ENCODE measurements around the gene GAB3.
A peak's percentile ranks its signal among the peaks of the same experiment; 100 is the strongest.

GAB3 gene

GRCh38 chrX:154750301-154751202 lies at the start of gene GAB3:
Gene GAB3, minus strand, starts transcription at chrX:154751077. Its CDS starts 52 bp downstream, at chrX:154751025.
- peak; percentile 35 to 48 for DNase-seq (ENCODE audit: low read depth in 2 of 2)
- H3K4me3 ChIP-seq (replicated peaks in 1 of 2; ENCODE audit: low read depth in 2 of 2, low read length in 2 of 2) = peak within 1 kb of the TSS; percentile 65 to 68
- no peak for TF ChIP-seq CTCF (IDR thresholded peaks at IDR 0.05; ENCODE audit: low read depth, low read length)

DNA sequence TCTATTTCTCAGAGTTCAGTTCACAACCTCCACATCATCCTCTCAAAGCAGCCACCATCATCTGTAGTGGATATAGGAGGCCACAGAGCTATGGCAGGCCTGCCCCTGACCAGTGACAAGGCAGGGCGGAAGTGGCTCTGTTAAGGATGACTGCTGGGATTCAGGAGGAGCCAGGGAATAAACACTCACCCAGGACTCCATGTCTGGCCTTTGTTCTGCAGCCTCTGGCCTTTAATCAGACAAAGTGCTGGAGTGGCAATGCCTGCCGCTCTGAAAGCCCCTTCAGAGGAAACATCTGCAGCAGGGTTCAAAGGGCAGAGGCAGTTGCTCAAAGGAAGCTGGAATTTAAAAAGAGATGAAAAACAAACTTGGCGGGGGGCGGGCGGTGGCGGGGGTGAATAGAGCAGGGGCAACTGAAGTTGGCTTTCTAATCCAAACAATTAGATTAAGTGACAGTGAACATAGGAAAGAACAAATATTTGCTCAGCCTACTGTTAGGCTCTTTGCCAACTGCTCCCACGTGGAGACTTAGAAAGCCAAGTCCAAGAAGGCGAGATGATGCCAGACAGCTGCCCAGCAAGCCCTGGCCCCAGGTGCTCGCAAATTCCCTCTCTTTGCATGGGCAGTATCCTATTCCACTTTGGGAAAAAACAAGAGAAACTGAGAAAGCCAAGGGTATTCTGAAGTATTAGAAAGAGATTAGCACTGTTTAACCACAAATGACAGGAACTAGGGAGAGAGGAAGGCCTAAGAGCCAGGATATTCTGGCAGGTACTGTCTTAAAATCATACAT lies 48.9 kb upstream of the GAB3 start:
- no peak overlapping the region for H3K4me3 ChIP-seq (replicated peaks in 1 of 2; ENCODE audit: low read depth in 2 of 2, low read length in 2 of 2)
- peak; percentile 34 to 64 for DNase-seq (ENCODE audit: low read depth in 2 of 2)
- TF ChIP-seq CTCF (IDR thresholded peaks at IDR 0.05; ENCODE audit: low read depth, low read length) = no peak

GRCh38 chrX:154797006-154797405 lies 46.1 kb upstream of the GAB3 start:
- no peak overlapping the region for H3K4me3 ChIP-seq (replicated peaks in 1 of 2; ENCODE audit: low read depth in 2 of 2, low read length in 2 of 2)
- TF ChIP-seq CTCF (IDR thresholded peaks at IDR 0.05; ENCODE audit: low read depth, low read length) = no peak
- DNase-seq (ENCODE audit: low read depth in 2 of 2) = peak in 1 of 2 donors; percentile 12

GRCh38 chrX:154795016-154795415 lies 44.1 kb upstream of the GAB3 start:
- DNase-seq (ENCODE audit: low read depth in 2 of 2) = no peak
- TF ChIP-seq CTCF (IDR thresholded peaks at IDR 0.05; ENCODE audit: low read depth, low read length) = no peak
- no peak overlapping the region for H3K4me3 ChIP-seq (replicated peaks in 1 of 2; ENCODE audit: low read depth in 2 of 2, low read length in 2 of 2)

DNA sequence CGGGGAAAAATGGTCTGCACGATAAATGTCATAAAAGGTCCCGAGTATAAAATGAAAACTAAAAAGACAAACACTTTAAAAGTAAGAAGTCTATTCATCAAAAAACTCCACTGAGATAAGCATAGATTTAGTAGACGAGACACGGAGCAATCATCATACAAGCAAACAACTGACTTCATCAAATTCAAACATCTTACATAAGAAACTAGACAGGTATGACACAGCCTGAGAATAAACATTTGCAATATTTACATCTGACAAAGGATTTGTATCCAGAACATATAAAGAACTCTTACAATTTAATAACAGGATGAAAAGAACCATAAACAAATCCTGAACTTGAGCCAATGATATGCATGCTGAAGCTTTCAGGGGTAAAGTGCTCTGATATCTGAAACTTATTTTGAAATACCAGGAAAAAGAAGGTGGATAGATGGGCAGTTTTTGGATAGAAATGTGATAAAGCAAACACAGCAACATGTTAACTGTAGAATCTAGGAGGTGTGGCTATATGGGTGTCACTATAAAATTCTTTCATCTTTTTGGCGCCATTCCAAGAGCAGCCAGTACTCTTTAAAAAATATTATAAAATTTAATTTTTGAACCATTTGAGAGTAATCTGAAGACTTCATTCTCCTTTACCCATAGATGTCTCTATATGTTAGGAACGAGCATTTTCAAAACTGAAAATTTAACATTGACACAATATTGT lies 42.4 kb upstream of the GAB3 start:
- H3K4me3 ChIP-seq (replicated peaks in 1 of 2; ENCODE audit: low read depth in 2 of 2, low read length in 2 of 2) = no peak overlapping the region
- TF ChIP-seq CTCF (IDR thresholded peaks at IDR 0.05; ENCODE audit: low read depth, low read length) = no peak
- no peak for DNase-seq (ENCODE audit: low read depth in 2 of 2)

DNA sequence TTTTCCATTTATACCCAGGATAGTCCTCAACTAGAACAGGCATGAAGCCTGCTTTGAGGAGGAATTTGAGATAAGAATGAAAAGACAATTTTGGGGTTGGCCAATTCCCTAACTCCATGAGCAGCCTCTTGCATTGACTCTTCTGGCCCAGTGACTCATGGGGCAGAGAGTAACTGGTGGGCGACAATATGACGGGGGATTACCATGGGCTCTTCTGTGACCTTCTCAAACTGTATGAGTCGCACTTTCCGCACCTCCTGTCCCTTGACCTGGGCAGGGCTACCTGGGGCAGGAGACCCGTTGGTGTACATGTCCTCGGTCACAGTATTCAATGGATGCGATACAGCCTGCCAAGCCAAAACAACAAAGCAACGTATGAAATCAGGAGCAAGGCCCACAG lies 41.1 kb upstream of the GAB3 start:
- DNase-seq (ENCODE audit: low read depth in 2 of 2) = no peak
- no peak overlapping the region for H3K4me3 ChIP-seq (replicated peaks in 1 of 2; ENCODE audit: low read depth in 2 of 2, low read length in 2 of 2)
- no peak for TF ChIP-seq CTCF (IDR thresholded peaks at IDR 0.05; ENCODE audit: low read depth, low read length)

All from cardiac fibroblast (primary cell).